SK-N-MC (cell line): ENCODE data around the gene CABCOCO1.

Source experiments
- EZH2 ChIP-seq: fragments of 200-600 bp; sonication (generic); IDR thresholded peaks from one replicate; pipeline ENCODE4 v1.6.1; 2017; ENCODE audit warnings: antibody characterized with exemption
- POLR2AphosphoS5 ChIP-seq: IDR thresholded peaks from 2 replicates; pipeline ENCODE4 v1.6.1; 2012; ENCODE audit warnings: mild to moderate bottlenecking, low read depth, low read length, borderline replicate concordance

GRCh38 chr10:61765176-61766087 is 102.7 kb downstream of the CABCOCO1 start:
- no peak for TF ChIP-seq EZH2
- TF ChIP-seq POLR2AphosphoS5 = no peak
